GM18951 (cell line): ENCODE data around the gene CAMK1.
A peak's percentile ranks its signal among the peaks of the same experiment; 100 is the strongest.

Experiments used
- POLR2A ChIP-seq: IDR thresholded peaks from 4 replicates; pipeline ENCODE4 v1.6.1; 2011; ENCODE audit warnings: mild to moderate bottlenecking; ENCODE audit not compliant: insufficient read length, insufficient read depth; ENCODE audit errors: extremely low read depth
- in situ Hi-C: fragments of 300-500 bp; cut with MboI; formaldehyde crosslinking; loops from one replicate; pipeline ENCODE4 v1.12.0; 2022; ENCODE audit warnings: low sequenced_read_pairs, mixed read lengths, inconsistent platforms; ENCODE audit not compliant: unreplicated experiment

CAMK1 gene

GRCh38 chr3:9731206-9732079 is 38.3 kb downstream of the CAMK1 start, which contains the start of gene BRPF1:
Gene BRPF1, plus strand, starts transcription at chr3:9731735. Its CDS starts 2,406 bp downstream, at chr3:9734141.
- in situ Hi-C loops, result no loop called here
- TF ChIP-seq POLR2A, result peak; percentile 85

GRCh38 chr3:9730657-9731205 is 39.0 kb downstream of the CAMK1 start:
- TF ChIP-seq POLR2A, result no peak
- in situ Hi-C loops, result no loop called here

GRCh38 chr3:9729419-9729818 is 40.3 kb downstream of the CAMK1 start:
- TF ChIP-seq POLR2A, result no peak
- in situ Hi-C loops, result no loop called here

- in situ Hi-C loops, result no loop called here
- TF ChIP-seq POLR2A, result no peak
These were observed 42.0 kb downstream of the CAMK1 start for GRCh38 chr3:9727743-9728142.

GRCh38 chr3:9727041-9727595 is 42.6 kb downstream of the CAMK1 start:
- TF ChIP-seq POLR2A, result no peak
- in situ Hi-C loops, result no loop called here

- in situ Hi-C loops, result no loop called here
These were observed 43.8 kb downstream of the CAMK1 start for GRCh38 chr3:9725775-9726515.

GRCh38 chr3:9721700-9722060 is 48.1 kb downstream of the CAMK1 start:
- TF ChIP-seq POLR2A, result no peak
- in situ Hi-C loops, result no loop called here

More at GRCh38 chr3:9725775-9726515, 43.8 kb downstream of the CAMK1 start:
- TF ChIP-seq POLR2A, result no peak

GRCh38 chr3:9721015-9721699 is 48.6 kb downstream of the CAMK1 start:
- no peak for TF ChIP-seq POLR2A
- in situ Hi-C loops, result no loop called here

GRCh38 chr3:9718118-9718517 is 51.6 kb downstream of the CAMK1 start:
- TF ChIP-seq POLR2A, result no peak
- in situ Hi-C loops, result no loop called here

- in situ Hi-C loops, result no loop called here
- TF ChIP-seq POLR2A, result no peak
These were observed 52.2 kb downstream of the CAMK1 start for GRCh38 chr3:9717563-9717962.

- in situ Hi-C loops, result no loop called here
- no peak for TF ChIP-seq POLR2A
These were observed 52.8 kb downstream of the CAMK1 start for GRCh38 chr3:9716801-9717555.
